HCT116 (cell line): ENCODE results near the gene TNFRSF1A. TPM values are rescaled to one million over a fixed set of nuclear protein-coding genes. Genes with fewer than 3 reads are reported as not detected.

Experiments
- ATAC-seq: fragments of 200-7000 bp; cut with Tn5 transposase; 2 replicates; pipeline ENCODE4 v1.9.1; 2020; ENCODE audit warnings: mild to moderate bottlenecking, moderate library complexity
- BruUV-seq: library from RNA; stranded (reverse); fragments of 400-500 nt; replicated peaks from 2 replicates; lab custom pipeline; 2021; lab: Mats Ljungman, UMichigan
- CTCF ChIA-PET: fragments of 300-600 bp; sonication (Branson Sonifier 250); formaldehyde crosslinking; loops from one replicate; lab custom pipeline; 2021; ENCODE audit warnings: antibody characterized with exemption; lab: Charles Lee
- POLR2A ChIA-PET: fragments of 300-600, 350-600 bp; sonication (Branson Sonifier 250); formaldehyde crosslinking; loops from one replicate; lab custom pipeline; 2021; ENCODE audit warnings: antibody characterized with exemption; lab: Charles Lee
- RAD21 ChIA-PET, 2 experiments: fragments of 300-600 bp; sonication (Branson Sonifier 250); formaldehyde crosslinking; loops; one replicate each; lab custom pipeline; 2023; ENCODE audit warnings: low total read pairs in 2 of 2; ENCODE audit not compliant: uncharacterized antibody in 2 of 2, unreplicated experiment in 2 of 2, low non-redundant PET in 1 of 2; lab: Charles Lee
- DNase-seq: peaks from one replicate; pipeline ENCODE4 v3.0.0-alpha.2; 2010; ENCODE audit warnings: low read depth, low spot score
- H2AFZ ChIP-seq: fragments of 200-600 bp; shearing (Covaris generic), sonication (generic); 2 replicates; pipeline ENCODE4 v1.6.1; 2017; ENCODE audit warnings: low read depth, mixed run types, mixed read lengths, antibody characterized with exemption, low read length; ENCODE audit not compliant: poor library complexity, severe bottlenecking
- H3K27ac ChIP-seq: 2 replicates; pipeline ENCODE4 v1.5.1; 2012; ENCODE audit warnings: low read depth, low read length
- H3K27me3 ChIP-seq: fragments of 200-600 bp; sonication (generic); 2 replicates; pipeline ENCODE4 v1.6.1; 2016; ENCODE audit warnings: mixed run types, low read length, mixed read lengths; ENCODE audit not compliant: insufficient read depth
- H3K36me3 ChIP-seq, 2 experiments: fragments of 200-500 bp in 1 of 2; fragments of 200-600 bp in 1 of 2; sonication (Bioruptor generic) in 1 of 2; sonication (generic) in 1 of 2; 2 replicates each; pipeline versions ENCODE4 v1.5.1 to v1.6.1; 2014 to 2016; ENCODE audit warnings: low read length in 2 of 2, inconsistent platforms in 1 of 2, mixed read lengths in 1 of 2, mixed run types in 1 of 2; ENCODE audit not compliant: insufficient read depth in 2 of 2, control insufficient read depth in 1 of 2
- H3K4me1 ChIP-seq, 2 experiments: fragments of 200-600 bp in 1 of 2; sonication (generic) in 1 of 2; 2 replicates each; pipeline versions ENCODE4 v1.5.1 to v1.6.1; 2012 to 2017; ENCODE audit warnings: low read length in 2 of 2, inconsistent platforms in 1 of 2, mild to moderate bottlenecking in 1 of 2, mixed read lengths in 1 of 2, mixed run types in 1 of 2, moderate library complexity in 1 of 2; ENCODE audit not compliant: insufficient read depth in 2 of 2, control insufficient read depth in 1 of 2
- H3K4me2 ChIP-seq: fragments of 200-600 bp; sonication (generic); 2 replicates; pipeline ENCODE4 v1.6.1; 2017; ENCODE audit warnings: mixed run types, low read length, mixed read lengths
- H3K4me3 ChIP-seq, 2 experiments: fragments of 200-600 bp in 1 of 2; sonication (generic) in 1 of 2; replicated peaks in 1 of 2; 2 replicates each; pipeline ENCODE4 v1.5.1; 2011 to 2016; ENCODE audit warnings: low read length in 2 of 2, control low read depth in 1 of 2, low read depth in 1 of 2, mild to moderate bottlenecking in 1 of 2, mixed read lengths in 1 of 2, mixed run types in 1 of 2
- H3K79me2 ChIP-seq: fragments of 200-600 bp; sonication (generic); 2 replicates; pipeline ENCODE4 v1.6.1; 2017; ENCODE audit warnings: mild to moderate bottlenecking, mixed run types, low read length, moderate library complexity, mixed read lengths; ENCODE audit not compliant: insufficient read depth
- H3K9ac ChIP-seq: fragments of 200-600 bp; sonication (generic); 2 replicates; pipeline ENCODE4 v1.6.1; 2016; ENCODE audit warnings: low read length, mixed read lengths
- H3K9me2 ChIP-seq: fragments of 200-600 bp; sonication (generic), shearing (Covaris generic); 2 replicates; pipeline ENCODE4 v1.6.1; 2017; ENCODE audit warnings: mixed run types, mild to moderate bottlenecking, moderate library complexity; ENCODE audit not compliant: insufficient read depth
- H3K9me3 ChIP-seq, 2 experiments: fragments of 200-500 bp in 1 of 2; fragments of 200-600 bp in 1 of 2; sonication (Bioruptor generic) in 1 of 2; sonication (generic) in 1 of 2; 2 replicates each; pipeline ENCODE4 v1.6.1; 2014 to 2017; ENCODE audit warnings: low read length in 2 of 2, mixed read lengths in 2 of 2, inconsistent platforms in 1 of 2, low read depth in 1 of 2, mild to moderate bottlenecking in 1 of 2, mixed run types in 1 of 2, moderate library complexity in 1 of 2; ENCODE audit not compliant: control insufficient read depth in 1 of 2, insufficient read depth in 1 of 2
- H4K20me1 ChIP-seq: fragments of 200-600 bp; sonication (generic), shearing (Covaris generic); 2 replicates; pipeline ENCODE4 v1.6.1; 2017; ENCODE audit warnings: mixed run types, mild to moderate bottlenecking, moderate library complexity; ENCODE audit not compliant: insufficient read depth
- CEBPB ChIP-seq: IDR thresholded peaks from 2 replicates; pipeline ENCODE4 v1.6.1; 2012; ENCODE audit warnings: low read depth
- EZH2 ChIP-seq: fragments of 200-600 bp; sonication (generic); IDR thresholded peaks from 2 replicates; pipeline ENCODE4 v1.6.1; 2017; ENCODE audit warnings: antibody characterized with exemption, mixed run types
- POLR2A ChIP-seq: IDR thresholded peaks from 2 replicates; pipeline ENCODE4 v1.7.0; 2011; ENCODE audit warnings: borderline replicate concordance; ENCODE audit not compliant: insufficient read depth, insufficient read length; ENCODE audit errors: extremely low read depth
- POLR2AphosphoS5 ChIP-seq: IDR thresholded peaks from 2 replicates; pipeline ENCODE4 v1.6.1; 2011; ENCODE audit warnings: mild to moderate bottlenecking, low read depth, low read length, moderate library complexity
- SRF ChIP-seq: IDR thresholded peaks from 2 replicates; pipeline ENCODE4 v1.6.1; 2012; ENCODE audit warnings: low read depth
- TCF7L2 ChIP-seq: IDR thresholded peaks from 2 replicates; pipeline ENCODE4 v1.7.0; 2011; ENCODE audit warnings: borderline replicate concordance, inconsistent platforms; ENCODE audit not compliant: insufficient read depth, insufficient read length; ENCODE audit errors: extremely low read depth
- YY1 ChIP-seq: IDR thresholded peaks from 2 replicates; pipeline ENCODE4 v1.6.1; 2011; ENCODE audit warnings: low read length, low read depth, moderate library complexity, mild to moderate bottlenecking; ENCODE audit not compliant: insufficient replicate concordance; ENCODE audit errors: extremely low read depth
- intact Hi-C: fragments of 100-400 bp; cut with micrococcal nuclease; formaldehyde crosslinking; loops from 2 replicates; pipeline ENCODE4 v1.10.0; 2022
- total RNA-seq: library from RNA; stranded (reverse); gene quantifications from one replicate; pipeline ENCODE4 v1.2.1, GENCODE V29; 2021; ENCODE audit not compliant: unreplicated experiment
- TF ChIP-seq, protein P1 (sequence below): IDR thresholded peaks from 2 replicates; pipeline ENCODE4 v1.6.1; 2011; ENCODE audit warnings: mild to moderate bottlenecking, low read length, moderate library complexity; ENCODE audit not compliant: insufficient replicate concordance; ENCODE audit errors: extremely low read depth
- TF ChIP-seq, protein P2 (sequence below), 3 experiments: fragments of 200-600 bp in 1 of 3; sonication (generic) in 1 of 3; IDR thresholded peaks in 2 of 3; conservative IDR thresholded peaks in 1 of 3; 2 replicates each; pipeline ENCODE4 v1.5.1; 2012 to 2017; ENCODE audit warnings: low read depth in 2 of 3, low read length in 2 of 3, antibody characterized with exemption in 1 of 3, borderline replicate concordance in 1 of 3, control low read depth in 1 of 3, mild to moderate bottlenecking in 1 of 3, mixed read lengths in 1 of 3, mixed run types in 1 of 3, moderate library complexity in 1 of 3; ENCODE audit not compliant: insufficient read depth in 1 of 3

Gene TNFRSF1A
- total RNA-seq, 1 experiment from 2014 or later = 129 TPM

DNA sequence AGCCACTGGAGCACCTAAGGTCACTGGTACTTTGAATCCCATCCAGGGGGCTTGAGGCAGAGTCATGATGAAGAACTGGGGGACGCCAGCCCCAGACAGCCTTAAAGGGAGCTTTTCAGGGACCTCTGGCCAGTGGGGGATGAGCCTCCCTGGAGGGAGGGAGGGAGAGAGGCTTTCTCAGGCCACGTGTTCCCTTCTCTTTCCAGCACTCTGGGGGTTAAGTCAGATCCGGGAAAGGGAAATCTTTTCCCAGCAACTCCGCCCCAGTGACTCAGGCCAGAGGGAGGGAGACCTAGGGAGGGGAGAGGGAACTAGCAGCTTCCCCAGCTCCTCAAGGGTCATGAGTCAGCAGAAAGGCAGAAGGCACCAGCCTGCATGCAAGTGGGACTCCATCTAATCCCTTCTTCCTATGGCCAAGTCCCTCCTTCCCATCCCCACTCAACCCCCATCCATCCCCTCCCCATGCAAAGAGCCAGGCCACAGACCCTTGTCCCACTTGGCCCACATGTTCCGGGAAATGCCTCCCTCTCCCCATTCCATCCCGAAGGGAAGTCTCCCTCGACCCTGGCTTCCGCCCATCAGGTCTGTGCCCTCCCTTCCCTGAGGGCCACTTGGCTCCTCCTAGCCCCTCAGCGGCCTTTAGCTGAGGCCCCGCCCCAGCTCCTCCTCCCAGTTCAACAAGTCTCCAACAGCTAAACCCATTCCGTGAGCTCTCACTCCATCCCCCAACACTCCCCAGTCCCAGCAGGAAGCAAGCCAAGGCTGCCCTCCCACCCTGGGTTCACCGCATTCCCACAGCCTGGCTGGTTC, 5.6 kb downstream of the TNFRSF1A start:
- CTCF ChIA-PET = interaction anchor here (0.5 to 2.1 kb wide), 11 partner anchors 9 to 269 kb away, joined by 3 to 15 read pairs (median 4); partner anchors contain the start of gene SCNN1A

DNA sequence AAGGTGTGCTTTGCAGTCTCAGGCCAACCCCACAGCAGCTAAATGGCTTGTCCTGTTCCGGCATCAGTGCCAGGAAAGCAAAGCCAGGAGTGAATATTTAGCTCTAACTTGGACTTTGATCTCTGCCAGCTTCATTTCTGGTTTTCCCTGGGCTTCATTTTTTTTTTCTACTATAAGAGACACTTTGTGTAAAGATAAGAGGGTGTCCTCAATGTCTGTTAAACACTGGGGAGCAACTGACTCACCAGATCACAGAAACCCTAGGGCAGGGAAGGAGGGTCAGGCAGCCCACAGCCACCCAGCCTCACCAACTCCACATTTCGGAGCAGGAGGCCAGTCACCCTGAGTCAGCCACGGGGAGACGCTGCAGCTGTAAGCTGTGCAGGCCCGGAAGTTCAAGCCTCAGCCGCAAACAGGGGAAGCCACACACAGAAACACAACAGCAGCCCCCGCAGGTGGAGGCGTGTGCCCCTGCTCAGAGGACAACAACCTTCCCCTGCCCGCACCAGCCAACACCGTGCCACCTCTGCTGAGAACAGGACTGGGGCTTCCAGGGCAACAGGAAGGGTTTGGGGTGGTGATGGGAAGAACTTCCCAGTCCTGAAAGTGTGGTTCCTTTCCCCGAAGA, 6.3 kb downstream of the TNFRSF1A start:
- ChIA-PET POLR2A (interaction anchor here (0.8 to 2.9 kb wide), 10 partner anchors 9 to 135 kb away, joined by 3 to 34 read pairs (median 9); partner anchors contain the start of gene VAMP1), RAD21 (interaction anchor here (0.9 to 1.6 kb wide), 5 partner anchors 10 to 130 kb away, joined by 3 to 7 read pairs (median 5); no protein-coding TSS in a partner anchor), CTCF (interaction anchor here (1.0 to 2.1 kb wide), 5 partner anchors 9 to 130 kb away, joined by 3 to 15 read pairs (median 4); no protein-coding TSS in a partner anchor)
- Histone ChIP-seq H3K36me3 (peaks cover 30 to 41% of the 10 kb centered on the region in 2 experiments), H3K9me2 (no peaks in the 10 kb centered on the region), H2AFZ (no peak overlapping the region), H3K4me2 (peak overlapping the region; percentile 97), H3K4me3 (peak overlapping the region; percentile 32 to 64), H4K20me1 (no peaks in the 10 kb centered on the region), H3K79me2 (peaks cover 86% of the 10 kb centered on the region), H3K9ac (peak overlapping the region; percentile 90), H3K4me1 (peaks cover 55 to 78% of the 10 kb centered on the region in 2 experiments), H3K27ac (peak overlapping the region; percentile 99), H3K9me3 (no peaks in the 10 kb centered on the region), H3K27me3 (no peaks in the 10 kb centered on the region)
- TF ChIP-seq TCF7L2 = peak; percentile 36
- TF ChIP-seq, protein P1, sequence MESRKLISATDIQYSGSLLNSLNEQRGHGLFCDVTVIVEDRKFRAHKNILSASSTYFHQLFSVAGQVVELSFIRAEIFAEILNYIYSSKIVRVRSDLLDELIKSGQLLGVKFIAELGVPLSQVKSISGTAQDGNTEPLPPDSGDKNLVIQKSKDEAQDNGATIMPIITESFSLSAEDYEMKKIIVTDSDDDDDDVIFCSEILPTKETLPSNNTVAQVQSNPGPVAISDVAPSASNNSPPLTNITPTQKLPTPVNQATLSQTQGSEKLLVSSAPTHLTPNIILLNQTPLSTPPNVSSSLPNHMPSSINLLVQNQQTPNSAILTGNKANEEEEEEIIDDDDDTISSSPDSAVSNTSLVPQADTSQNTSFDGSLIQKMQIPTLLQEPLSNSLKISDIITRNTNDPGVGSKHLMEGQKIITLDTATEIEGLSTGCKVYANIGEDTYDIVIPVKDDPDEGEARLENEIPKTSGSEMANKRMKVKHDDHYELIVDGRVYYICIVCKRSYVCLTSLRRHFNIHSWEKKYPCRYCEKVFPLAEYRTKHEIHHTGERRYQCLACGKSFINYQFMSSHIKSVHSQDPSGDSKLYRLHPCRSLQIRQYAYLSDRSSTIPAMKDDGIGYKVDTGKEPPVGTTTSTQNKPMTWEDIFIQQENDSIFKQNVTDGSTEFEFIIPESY = no peak
- TF ChIP-seq, protein P2, sequence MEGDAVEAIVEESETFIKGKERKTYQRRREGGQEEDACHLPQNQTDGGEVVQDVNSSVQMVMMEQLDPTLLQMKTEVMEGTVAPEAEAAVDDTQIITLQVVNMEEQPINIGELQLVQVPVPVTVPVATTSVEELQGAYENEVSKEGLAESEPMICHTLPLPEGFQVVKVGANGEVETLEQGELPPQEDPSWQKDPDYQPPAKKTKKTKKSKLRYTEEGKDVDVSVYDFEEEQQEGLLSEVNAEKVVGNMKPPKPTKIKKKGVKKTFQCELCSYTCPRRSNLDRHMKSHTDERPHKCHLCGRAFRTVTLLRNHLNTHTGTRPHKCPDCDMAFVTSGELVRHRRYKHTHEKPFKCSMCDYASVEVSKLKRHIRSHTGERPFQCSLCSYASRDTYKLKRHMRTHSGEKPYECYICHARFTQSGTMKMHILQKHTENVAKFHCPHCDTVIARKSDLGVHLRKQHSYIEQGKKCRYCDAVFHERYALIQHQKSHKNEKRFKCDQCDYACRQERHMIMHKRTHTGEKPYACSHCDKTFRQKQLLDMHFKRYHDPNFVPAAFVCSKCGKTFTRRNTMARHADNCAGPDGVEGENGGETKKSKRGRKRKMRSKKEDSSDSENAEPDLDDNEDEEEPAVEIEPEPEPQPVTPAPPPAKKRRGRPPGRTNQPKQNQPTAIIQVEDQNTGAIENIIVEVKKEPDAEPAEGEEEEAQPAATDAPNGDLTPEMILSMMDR (IDR thresholded peaks at IDR 0.05 in 2 of 3, conservative IDR thresholded peaks at IDR 0.05 in 1 of 3; ENCODE audit: borderline replicate concordance in 1 of 3, insufficient read depth in 1 of 3, low read depth in 2 of 3, low read length in 2 of 3) = peak in 2 of 3 experiments; percentile 50 to 61; a peak in 4 of 6 replicates
- no peak for TF ChIP-seq SRF
- intact Hi-C loops = loop anchor here (1.0 to 10.0 kb wide), 5 partner anchors 36 to 199 kb away; partner anchors contain the start of genes GAPDH and LTBR
- DNase-seq = no peak
- peak; percentile 48 for ATAC-seq
- BruUV-seq = no TSS peak

More for the DNA sequence above, 5.6 kb downstream of the TNFRSF1A start:
- ChIA-PET POLR2A (interaction anchor here (0.7 to 2.9 kb wide), 23 partner anchors 9 to 277 kb away, joined by 3 to 34 read pairs (median 4); partner anchors contain the start of genes GAPDH, LTBR, SCNN1A and VAMP1), RAD21 (interaction anchor here (0.6 to 1.6 kb wide), 6 partner anchors 9 to 129 kb away, joined by 3 to 7 read pairs (median 4); partner anchors contain the start of gene LTBR (in 1 of the 2))
- DNase-seq (peak; percentile 96), ATAC-seq (peak; percentile 87)
- Histone ChIP-seq H3K27ac (peak overlapping the region; percentile 99), H3K4me1 (peaks cover 55 to 79% of the 10 kb centered on the region in 2 experiments), H3K36me3 (peaks cover 24 to 34% of the 10 kb centered on the region in 2 experiments), H3K27me3 (no peaks in the 10 kb centered on the region), H3K4me3 (peak overlapping the region; percentile 58 to 64), H3K79me2 (peaks cover 90% of the 10 kb centered on the region), H3K9me3 (no peaks in the 10 kb centered on the region), H3K9me2 (no peaks in the 10 kb centered on the region), H3K9ac (peak overlapping the region; percentile 90), H3K4me2 (peak overlapping the region; percentile 97), H2AFZ (no peak overlapping the region), H4K20me1 (no peaks in the 10 kb centered on the region)
- intact Hi-C loops = loop anchor here (1.0 to 10.0 kb wide), 5 partner anchors 35 to 199 kb away; partner anchors contain the start of genes GAPDH and LTBR
- TF ChIP-seq YY1 = peak; percentile 36
- TF ChIP-seq CEBPB = no peak
- TF ChIP-seq POLR2A = peak; percentile 68
- peak; percentile 76 for TF ChIP-seq POLR2AphosphoS5
- TF ChIP-seq EZH2 = no peak
- no TSS peak for BruUV-seq
